HEK293 (cell line): ENCODE measurements around the gene ZDHHC14.

ENCODE experiments used
- CTCF ChIA-PET: fragments of 350-600 bp; formaldehyde crosslinking; extraction: SDS; loops from one replicate; lab custom pipeline; 2021; ENCODE audit warnings: antibody characterized with exemption; lab: Yijun Ruan, JAX
- POLR2A ChIA-PET: fragments of 300-600 bp; formaldehyde crosslinking; extraction: SDS; loops from one replicate; lab custom pipeline; 2020; ENCODE audit warnings: antibody characterized with exemption, inconsistent platforms; lab: Yijun Ruan, JAX
- H3K27ac ChIP-seq: fragments of 200-500 bp; sonication (Bioruptor generic); 2 replicates; pipeline ENCODE4 v1.5.1; 2014; ENCODE audit warnings: low read depth, low read length, control low read depth, inconsistent platforms; ENCODE audit errors: extremely low read depth
- H3K36me3 ChIP-seq, 2 experiments: fragments of 200-500 bp in 1 of 2; sonication (Bioruptor generic) in 1 of 2; 1 replicate in 1 of 2; 2 replicates in 1 of 2; pipeline ENCODE4 v1.5.1; 2014 to 2017; ENCODE audit warnings: inconsistent platforms in 2 of 2, low read length in 2 of 2; ENCODE audit not compliant: control insufficient read depth in 2 of 2, insufficient read depth in 1 of 2
- H3K4me1 ChIP-seq: fragments of 200-500 bp; sonication (Bioruptor generic); 2 replicates; pipeline ENCODE4 v1.5.1; 2014; ENCODE audit warnings: mild to moderate bottlenecking, low read length, inconsistent platforms; ENCODE audit not compliant: control insufficient read depth, insufficient read depth
- H3K4me3 ChIP-seq: 2 replicates; pipeline ENCODE4 v1.5.1; 2011; ENCODE audit warnings: low read depth, mild to moderate bottlenecking, control low read depth, low read length, moderate library complexity
- H3K9me3 ChIP-seq: fragments of 200-500 bp; sonication (Bioruptor generic); 2 replicates; pipeline ENCODE4 v1.5.1; 2014; ENCODE audit warnings: low read depth, low read length, inconsistent platforms; ENCODE audit not compliant: control insufficient read depth, insufficient read depth
- KLF9 ChIP-seq: fragments of 450-650 bp; formaldehyde crosslinking; IDR thresholded peaks from 2 replicates; pipeline ENCODE4 v1.5.1; 2016; ENCODE audit warnings: missing biosample characterization, missing genetic modification characterization, low read depth
- PBX3 ChIP-seq: sonication (generic); formaldehyde crosslinking; IDR thresholded peaks from 2 replicates; pipeline ENCODE4 v1.8.1; 2022; ENCODE audit warnings: mild to moderate bottlenecking, moderate library complexity, missing genetic modification reagents
- SCRT2 ChIP-seq: fragments of 450-650 bp; formaldehyde crosslinking; IDR thresholded peaks from 2 replicates; pipeline ENCODE4 v1.5.1; 2016; ENCODE audit warnings: missing biosample characterization, missing genetic modification characterization
- ZBTB7A ChIP-seq: fragments of 450-650 bp; formaldehyde crosslinking; IDR thresholded peaks from 2 replicates; pipeline ENCODE4 v1.5.1; 2016; ENCODE audit warnings: low read depth, missing biosample characterization, missing genetic modification characterization
- ZNF114 ChIP-seq: fragments of 450-650 bp; formaldehyde crosslinking; IDR thresholded peaks from 2 replicates; pipeline ENCODE4 v1.5.0; 2017; ENCODE audit warnings: missing biosample characterization, missing genetic modification characterization
- ZNF133 ChIP-seq: fragments of 450-650 bp; formaldehyde crosslinking; IDR thresholded peaks from 2 replicates; pipeline ENCODE4 v1.5.1; 2016; ENCODE audit warnings: missing biosample characterization, missing genetic modification characterization
- ZNF16 ChIP-seq: fragments of 450-650 bp; formaldehyde crosslinking; IDR thresholded peaks from 2 replicates; pipeline ENCODE4 v1.5.1; 2016; ENCODE audit warnings: low read depth, missing biosample characterization, missing genetic modification characterization
- ZNF23 ChIP-seq: fragments of 450-650 bp; formaldehyde crosslinking; IDR thresholded peaks from 2 replicates; pipeline ENCODE4 v1.5.1; 2016; ENCODE audit warnings: missing biosample characterization, missing genetic modification characterization, borderline replicate concordance
- ZNF266 ChIP-seq: fragments of 450-650 bp; formaldehyde crosslinking; IDR thresholded peaks from 2 replicates; pipeline ENCODE4 v1.5.1; 2016; ENCODE audit warnings: missing biosample characterization, missing genetic modification characterization, low read depth
- ZNF292 ChIP-seq: fragments of 450-650 bp; formaldehyde crosslinking; IDR thresholded peaks from 2 replicates; pipeline ENCODE4 v1.5.1; 2016; ENCODE audit warnings: low read depth, missing biosample characterization, missing genetic modification characterization, borderline replicate concordance
- ZNF335 ChIP-seq: fragments of 450-650 bp; formaldehyde crosslinking; conservative IDR thresholded peaks from 2 replicates; pipeline ENCODE4 v1.5.1; 2016; ENCODE audit warnings: missing biosample characterization, missing genetic modification characterization
- ZNF366 ChIP-seq: fragments of 450-650 bp; formaldehyde crosslinking; conservative IDR thresholded peaks from 2 replicates; pipeline ENCODE4 v1.5.1; 2016; ENCODE audit warnings: missing biosample characterization, missing genetic modification characterization
- ZNF510 ChIP-seq: fragments of 450-650 bp; formaldehyde crosslinking; IDR thresholded peaks from 2 replicates; pipeline ENCODE4 v1.5.1; 2018; ENCODE audit warnings: mild to moderate bottlenecking, missing genetic modification characterization, missing biosample characterization; ENCODE audit not compliant: insufficient replicate concordance
- ZNF544 ChIP-seq: fragments of 450-650 bp; formaldehyde crosslinking; IDR thresholded peaks from 2 replicates; pipeline ENCODE4 v1.5.0; 2017; ENCODE audit warnings: missing biosample characterization, missing genetic modification characterization
- ZNF558 ChIP-seq: fragments of 450-650 bp; formaldehyde crosslinking; IDR thresholded peaks from 2 replicates; pipeline ENCODE4 v1.5.1; 2016; ENCODE audit warnings: missing biosample characterization, missing genetic modification characterization
- ZNF645 ChIP-seq: fragments of 450-650 bp; formaldehyde crosslinking; IDR thresholded peaks from 2 replicates; pipeline ENCODE4; 2016; ENCODE audit warnings: missing biosample characterization, missing genetic modification characterization
- ZNF658 ChIP-seq: fragments of 450-650 bp; formaldehyde crosslinking; IDR thresholded peaks from 2 replicates; pipeline ENCODE4; 2016; ENCODE audit warnings: missing biosample characterization, missing genetic modification characterization
- ZNF792 ChIP-seq: fragments of 450-650 bp; formaldehyde crosslinking; IDR thresholded peaks from 2 replicates; pipeline ENCODE4 v1.5.1; 2016; ENCODE audit warnings: missing biosample characterization, missing genetic modification characterization
- ZSCAN18 ChIP-seq: fragments of 450-650 bp; formaldehyde crosslinking; IDR thresholded peaks from 2 replicates; pipeline ENCODE4 v1.5.1; 2016; ENCODE audit warnings: missing biosample characterization, missing genetic modification characterization
- TF ChIP-seq, protein P1 (sequence below): fragments of 450-650 bp; formaldehyde crosslinking; IDR thresholded peaks from 2 replicates; pipeline ENCODE4 v1.5.1; 2016; ENCODE audit warnings: missing biosample characterization, missing genetic modification characterization
- TF ChIP-seq, protein P2 (sequence below): IDR thresholded peaks from 2 replicates; pipeline ENCODE4 v1.6.1; 2011; ENCODE audit warnings: mild to moderate bottlenecking, low read depth, low read length, borderline replicate concordance
- TF ChIP-seq, protein P3 (sequence below): fragments of 450-650 bp; IDR thresholded peaks from 2 replicates; pipeline ENCODE4 v1.5.1; 2018; ENCODE audit warnings: missing biosample characterization, mild to moderate bottlenecking, missing genetic modification characterization

Gene ZDHHC14

GRCh38 chr6:157685596-157686280 lies 304.7 kb downstream of the ZDHHC14 start (continued):
- no peak for TF ChIP-seq ZSCAN18
- TF ChIP-seq, all 188 proteins: peak for 0

DNA sequence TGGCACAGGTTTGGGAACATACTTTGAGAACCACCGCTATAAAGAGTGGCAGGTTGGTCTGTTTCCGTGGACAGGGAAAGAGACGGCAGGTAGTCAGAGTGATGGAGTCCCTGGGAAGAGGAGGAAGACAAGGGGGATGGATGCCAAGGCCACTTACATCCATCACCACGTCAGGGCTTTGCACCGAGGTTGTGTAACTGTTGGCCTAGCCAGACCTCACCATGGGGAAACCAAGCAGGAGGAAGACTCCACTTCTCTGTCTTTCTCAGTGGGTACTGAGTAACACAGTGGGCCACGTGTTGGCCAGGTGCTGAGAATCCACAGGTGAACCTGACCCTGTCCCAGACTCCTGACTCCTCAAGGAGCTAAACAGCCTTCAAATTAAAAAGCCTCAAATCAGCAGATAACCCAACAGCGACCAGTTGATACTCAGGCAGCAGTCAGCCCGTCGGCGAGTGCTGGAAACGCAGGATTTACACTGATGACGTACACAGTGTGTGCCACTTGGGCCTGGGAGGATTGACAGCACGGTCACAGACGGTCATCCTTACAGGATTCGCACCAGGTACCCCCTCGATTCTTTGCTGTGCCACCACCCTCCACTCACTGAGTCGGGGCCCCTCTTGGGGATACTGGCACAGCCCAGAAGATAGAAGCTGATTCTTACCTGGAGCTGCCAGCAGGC lies 307.4 kb downstream of the ZDHHC14 start:
- Histone ChIP-seq H3K36me3 (no peaks in the 10 kb centered on the region), H3K4me1 (no peaks in the 10 kb centered on the region), H3K4me3 (no peak overlapping the region), H3K9me3 (no peaks in the 10 kb centered on the region), H3K27ac (no peak overlapping the region)
- CTCF ChIA-PET = interaction anchor here (0.5 to 1.5 kb wide), 4 partner anchors 20 to 201 kb away, joined by 3 to 5 read pairs (median 4); no protein-coding TSS in a partner anchor
- POLR2A ChIA-PET = no interaction called here
- TF ChIP-seq ZNF133 = no peak
- TF ChIP-seq SCRT2 (tag by site-specific recombination) = 0 out of 2 replicates have a peak, but pooled peaks have one; percentile 28
- no peak for TF ChIP-seq ZNF558 (tag by site-specific recombination)
- TF ChIP-seq, all 188 proteins: peak for 1

DNA sequence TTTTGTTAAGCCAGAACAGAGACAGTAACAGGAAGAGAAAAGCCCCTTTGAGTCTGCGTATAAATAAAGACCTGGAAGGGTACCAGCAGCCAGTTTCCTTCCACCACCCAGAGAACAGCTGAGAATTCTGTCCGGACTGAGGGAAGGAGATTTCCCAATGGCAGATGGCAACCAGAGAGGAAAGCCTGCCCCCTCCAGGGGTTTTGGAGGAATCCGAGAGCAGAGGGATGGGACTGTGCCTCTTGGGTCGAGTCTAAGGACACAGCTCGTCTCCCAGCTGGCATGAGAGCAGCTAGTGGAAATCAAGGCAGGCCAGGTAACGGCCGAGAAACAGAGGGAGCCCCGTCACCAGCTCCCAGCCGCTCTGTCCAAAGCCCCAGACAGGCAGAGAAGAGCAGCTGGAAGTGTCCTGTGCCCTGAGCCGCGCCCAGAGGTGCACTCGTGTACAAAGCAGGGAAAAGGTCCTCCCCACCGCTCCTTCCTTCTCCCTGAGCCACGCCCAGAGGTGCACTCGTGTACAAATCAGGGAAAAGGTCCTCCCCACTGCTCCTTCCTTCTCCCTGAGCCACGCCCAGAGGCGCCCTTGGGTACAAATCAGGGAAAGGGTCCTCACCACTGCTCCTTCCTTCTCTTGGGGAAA lies 308.1 kb downstream of the ZDHHC14 start:
- Histone ChIP-seq H3K36me3 (no peaks in the 10 kb centered on the region), H3K4me1 (no peaks in the 10 kb centered on the region), H3K27ac (no peak overlapping the region), H3K4me3 (no peak overlapping the region), H3K9me3 (no peaks in the 10 kb centered on the region)
- TF ChIP-seq ZNF658 (tag by site-specific recombination) (no peak), ZNF366 (no peak), ZNF510 (tag by site-specific recombination) (no peak), PBX3 (no peak), ZBTB7A (tag by site-specific recombination) (no peak), ZNF645 (tag by site-specific recombination) (no peak), ZNF544 (tag by site-specific recombination) (no peak), ZNF292 (tag by site-specific recombination) (no peak), ZNF266 (tag by site-specific recombination) (no peak), ZNF114 (tag by site-specific recombination) (no peak), ZNF16 (tag by site-specific recombination) (no peak), KLF9 (tag by site-specific recombination) (no peak), ZNF23 (tag by site-specific recombination) (no peak), ZNF335 (tag by site-specific recombination) (no peak), ZNF792 (no peak)
- TF ChIP-seq, protein P1, sequence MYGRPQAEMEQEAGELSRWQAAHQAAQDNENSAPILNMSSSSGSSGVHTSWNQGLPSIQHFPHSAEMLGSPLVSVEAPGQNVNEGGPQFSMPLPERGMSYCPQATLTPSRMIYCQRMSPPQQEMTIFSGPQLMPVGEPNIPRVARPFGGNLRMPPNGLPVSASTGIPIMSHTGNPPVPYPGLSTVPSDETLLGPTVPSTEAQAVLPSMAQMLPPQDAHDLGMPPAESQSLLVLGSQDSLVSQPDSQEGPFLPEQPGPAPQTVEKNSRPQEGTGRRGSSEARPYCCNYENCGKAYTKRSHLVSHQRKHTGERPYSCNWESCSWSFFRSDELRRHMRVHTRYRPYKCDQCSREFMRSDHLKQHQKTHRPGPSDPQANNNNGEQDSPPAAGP (tag by site-specific recombination) = no peak
- TF ChIP-seq, protein P2, sequence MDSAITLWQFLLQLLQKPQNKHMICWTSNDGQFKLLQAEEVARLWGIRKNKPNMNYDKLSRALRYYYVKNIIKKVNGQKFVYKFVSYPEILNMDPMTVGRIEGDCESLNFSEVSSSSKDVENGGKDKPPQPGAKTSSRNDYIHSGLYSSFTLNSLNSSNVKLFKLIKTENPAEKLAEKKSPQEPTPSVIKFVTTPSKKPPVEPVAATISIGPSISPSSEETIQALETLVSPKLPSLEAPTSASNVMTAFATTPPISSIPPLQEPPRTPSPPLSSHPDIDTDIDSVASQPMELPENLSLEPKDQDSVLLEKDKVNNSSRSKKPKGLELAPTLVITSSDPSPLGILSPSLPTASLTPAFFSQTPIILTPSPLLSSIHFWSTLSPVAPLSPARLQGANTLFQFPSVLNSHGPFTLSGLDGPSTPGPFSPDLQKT = no peak
- TF ChIP-seq, protein P3, sequence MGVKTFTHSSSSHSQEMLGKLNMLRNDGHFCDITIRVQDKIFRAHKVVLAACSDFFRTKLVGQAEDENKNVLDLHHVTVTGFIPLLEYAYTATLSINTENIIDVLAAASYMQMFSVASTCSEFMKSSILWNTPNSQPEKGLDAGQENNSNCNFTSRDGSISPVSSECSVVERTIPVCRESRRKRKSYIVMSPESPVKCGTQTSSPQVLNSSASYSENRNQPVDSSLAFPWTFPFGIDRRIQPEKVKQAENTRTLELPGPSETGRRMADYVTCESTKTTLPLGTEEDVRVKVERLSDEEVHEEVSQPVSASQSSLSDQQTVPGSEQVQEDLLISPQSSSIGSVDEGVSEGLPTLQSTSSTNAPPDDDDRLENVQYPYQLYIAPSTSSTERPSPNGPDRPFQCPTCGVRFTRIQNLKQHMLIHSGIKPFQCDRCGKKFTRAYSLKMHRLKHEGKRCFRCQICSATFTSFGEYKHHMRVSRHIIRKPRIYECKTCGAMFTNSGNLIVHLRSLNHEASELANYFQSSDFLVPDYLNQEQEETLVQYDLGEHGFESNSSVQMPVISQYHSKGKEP (tag by site-specific recombination) = no peak
- ChIA-PET CTCF (interaction anchor here (0.5 to 1.5 kb wide), 5 partner anchors 21 to 877 kb away, joined by 3 to 5 read pairs (median 4); no protein-coding TSS in a partner anchor), POLR2A (no interaction called here)
